Body of pancreas (tissue), 4 donors: ENCODE results near the gene AHCYL1. TPM values are rescaled to one million over a fixed set of nuclear protein-coding genes. Genes with fewer than 3 reads are reported as not detected.

Experiments used
- ATAC-seq: fragments of 150-250 bp; one replicate; pipeline ENCODE4 v1.9.1; 2016
- DNase-seq, 4 donors: peaks; one replicate each; pipeline ENCODE4 v3.0.0-alpha.2; 2019
- H3K27ac ChIP-seq, 4 donors: fragments of 200-600 bp; sonication (generic); 1 replicate in 3 of 4; 2 replicates in 1 of 4; pipeline versions ENCODE4 v1.5.1 to v1.6.1; 2016 to 2019; ENCODE audit warnings: mild to moderate bottlenecking in 1 of 4, mixed read lengths in 1 of 4, moderate library complexity in 1 of 4
- H3K27me3 ChIP-seq, 2 donors: fragments of 200-600 bp; sonication (generic); one replicate each; pipeline ENCODE4 v1.6.0; 2016; ENCODE audit warnings: mild to moderate bottlenecking in 1 of 2
- H3K36me3 ChIP-seq, 2 donors: fragments of 200-600 bp; sonication (generic); replicated peaks in 1 of 2; 2 replicates each; pipeline ENCODE4 v1.5.1; 2016; ENCODE audit warnings: low read depth in 2 of 2; ENCODE audit not compliant: insufficient read depth in 1 of 2
- H3K4me1 ChIP-seq: fragments of 200-600 bp; sonication (generic); one replicate; pipeline ENCODE4 v1.6.0; 2016
- H3K4me3 ChIP-seq, 2 donors: fragments of 200-600 bp; sonication (generic); 1 replicate in 1 of 2; 2 replicates in 1 of 2; pipeline ENCODE4 v1.5.1; 2016 to 2019
- H3K9me3 ChIP-seq, 3 donors: fragments of 200-600 bp; sonication (generic); 1 replicate in 2 of 3; 2 replicates in 1 of 3; pipeline ENCODE4 v1.5.1; 2016
- CTCF ChIP-seq, 7 experiments: fragments of 450-650 bp in 4 of 7; fragments of 200-600 bp in 3 of 7; sonication (generic) in 3 of 7; IDR thresholded peaks; one replicate each; pipeline ENCODE4 v1.5.1; 2016 to 2019; ENCODE audit warnings: antibody characterized with exemption in 7 of 7
- POLR2A ChIP-seq, 3 donors: fragments of 450-650 bp; IDR thresholded peaks; one replicate each; pipeline ENCODE4 v1.6.1; 2016; ENCODE audit warnings: antibody characterized with exemption in 3 of 3, mild to moderate bottlenecking in 2 of 3
- WGBS, 2 donors: methylation state at CpG; one replicate each; pipeline ENCODE4 v1.1.5; 2017; 5-methylcytosine and 5-hydroxymethylcytosine counted together
- intact Hi-C: fragments of 100-400 bp; cut with DNase I; formaldehyde crosslinking; loops from one replicate; pipeline ENCODE4 v1.15.1; 2023
- total RNA-seq, 2 donors: library from RNA; depleted of rRNA; stranded (reverse); fragments of >200 nt; gene quantifications; one replicate each; pipeline ENCODE4 v1.1.0, GENCODE V29; 2016

Gene AHCYL1
- total RNA-seq, 2 donors from 2014 or later, result 38.4 to 61.6 TPM

DNA sequence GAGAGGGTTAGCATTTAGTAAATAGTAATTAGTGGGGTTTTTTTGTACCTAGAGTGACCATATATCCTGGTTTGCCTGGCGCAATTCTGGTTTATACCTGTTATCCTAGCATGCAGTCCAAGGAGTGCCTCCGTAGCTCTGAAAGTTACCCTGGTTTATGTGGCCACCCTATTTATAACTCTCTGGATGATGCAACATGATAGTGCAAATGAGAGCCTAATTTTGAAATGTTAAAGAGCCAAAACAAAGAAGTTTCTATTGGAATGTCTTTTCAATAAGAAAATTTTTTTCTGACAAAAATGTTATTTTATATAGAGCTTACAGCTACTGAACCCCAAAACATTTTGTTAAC lies 5.7 kb downstream of the AHCYL1 start:
- intact Hi-C loops, result no loop called here
- Histone ChIP-seq H3K27ac (peak overlapping the region in 2 of 4 donors; percentile 53 to 60), H3K36me3 (no peaks in the 10 kb centered on the region), H3K4me1 (peaks cover 76% of the 10 kb centered on the region), H3K9me3 (no peaks in the 10 kb centered on the region), H3K4me3 (no peak overlapping the region), H3K27me3 (no peaks in the 10 kb centered on the region)
- ATAC-seq (no peak), DNase-seq (no peak)
- TF ChIP-seq CTCF (IDR thresholded peaks at IDR 0.05) (no peak), POLR2A (IDR thresholded peaks at IDR 0.05) (no peak)
- WGBS, 2 donors, result 81 to 83% methylated on average over 2 of the region's 2 CpGs

GRCh38 chr1:109991400-109991925 lies 6.9 kb downstream of the AHCYL1 start:
- Histone ChIP-seq H3K9me3 (no peaks in the 10 kb centered on the region), H3K36me3 (no peaks in the 10 kb centered on the region), H3K27me3 (no peaks in the 10 kb centered on the region), H3K4me1 (peaks cover 76% of the 10 kb centered on the region), H3K27ac (peak overlapping the region in 1 of 4 donors; percentile 21), H3K4me3 (no peak overlapping the region)
- TF ChIP-seq POLR2A (IDR thresholded peaks at IDR 0.05) (no peak), CTCF (IDR thresholded peaks at IDR 0.05) (no peak)
- ATAC-seq, result no peak
- WGBS, 2 donors, result 60% methylated on average over 5 of the region's 5 CpGs
- DNase-seq, result no peak
- intact Hi-C loops, result no loop called here

- ATAC-seq (peak; percentile 17), DNase-seq (peak in 1 of 4 donors; percentile 38)
- Histone ChIP-seq H3K4me1 (peaks cover 66% of the 10 kb centered on the region), H3K4me3 (no peak overlapping the region), H3K27me3 (no peaks in the 10 kb centered on the region), H3K27ac (peak overlapping the region in 2 of 4 donors; percentile 15 to 20), H3K9me3 (no peaks in the 10 kb centered on the region), H3K36me3 (no peaks in the 10 kb centered on the region)
- TF ChIP-seq CTCF (IDR thresholded peaks at IDR 0.05), result no peak
- 51 to 58% methylated on average over 3 of the region's 3 CpGs for WGBS, 2 donors
- intact Hi-C loops, result no loop called here
Measured at GRCh38 chr1:109993885-109994284, 9.3 kb downstream of the AHCYL1 start.

GRCh38 chr1:109994654-109995053 lies 10.1 kb downstream of the AHCYL1 start:
- WGBS, 2 donors, result 15 to 21% methylated on average over 1 of the region's 1 CpG
- DNase-seq (no peak), ATAC-seq (no peak)
- no peaks in the 10 kb centered on the region for H3K9me3 ChIP-seq
- peaks cover 65% of the 10 kb centered on the region for H3K4me1 ChIP-seq
- TF ChIP-seq CTCF (IDR thresholded peaks at IDR 0.05), result no peak
- TF ChIP-seq POLR2A (IDR thresholded peaks at IDR 0.05), result no peak
- H3K27me3 ChIP-seq, result no peaks in the 10 kb centered on the region
- H3K36me3 ChIP-seq, result no peaks in the 10 kb centered on the region
- intact Hi-C loops, result no loop called here
- no peak overlapping the region for H3K4me3 ChIP-seq
- peak overlapping the region in 2 of 4 donors; percentile 2 to 38 for H3K27ac ChIP-seq

GRCh38 chr1:109995536-109995935 lies 11.0 kb downstream of the AHCYL1 start:
- no peaks in the 10 kb centered on the region for H3K9me3 ChIP-seq
- WGBS, 2 donors, result 64 to 67% methylated on average over 2 of the region's 2 CpGs
- TF ChIP-seq CTCF (IDR thresholded peaks at IDR 0.05) (no peak), POLR2A (IDR thresholded peaks at IDR 0.05) (no peak)
- peak overlapping the region in 2 of 4 donors; percentile 2 to 38 for H3K27ac ChIP-seq
- no peaks in the 10 kb centered on the region for H3K36me3 ChIP-seq
- ATAC-seq (no peak), DNase-seq (no peak)
- H3K4me3 ChIP-seq, result no peak overlapping the region
- H3K27me3 ChIP-seq, result no peaks in the 10 kb centered on the region
- intact Hi-C loops, result no loop called here
- peaks cover 58% of the 10 kb centered on the region for H3K4me1 ChIP-seq
